ENCODE measurements around the gene CLASP2. TPM values are rescaled to one million over a fixed set of nuclear protein-coding genes. Genes with fewer than 3 reads are reported as not detected.
"Not testable (repeated sequence)": the region's sequence is repeated elsewhere in the genome, so short reads cannot be mapped to it uniquely, and the experiment has no call there.

Gene CLASP2
- total and polyA plus RNA-seq, 5 donors, result 15.8 to 77.1 (median 65.3) TPM

DNA sequence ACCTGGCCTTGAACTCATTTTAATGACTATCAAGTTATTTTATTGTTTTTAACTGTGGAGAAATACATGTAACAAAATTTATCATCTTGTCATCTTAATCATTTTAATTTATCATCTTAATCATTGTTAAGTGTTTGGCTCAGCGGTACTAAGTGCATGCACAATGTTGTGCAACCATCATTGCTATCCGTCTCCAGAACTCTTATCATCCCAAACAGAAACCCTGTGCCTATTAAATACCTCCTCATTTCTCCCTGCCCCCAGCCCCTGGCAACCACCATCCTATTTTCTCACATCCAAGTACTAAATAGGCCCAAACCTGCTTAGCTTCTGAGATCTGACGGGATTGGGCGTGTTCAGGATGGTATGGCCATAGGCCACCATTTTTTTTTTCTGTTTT, 226.3 kb downstream of the CLASP2 start:
- no peaks in the 10 kb centered on the region for H3K27me3 ChIP-seq (ENCODE audit: control insufficient read depth, insufficient read depth)

DNA sequence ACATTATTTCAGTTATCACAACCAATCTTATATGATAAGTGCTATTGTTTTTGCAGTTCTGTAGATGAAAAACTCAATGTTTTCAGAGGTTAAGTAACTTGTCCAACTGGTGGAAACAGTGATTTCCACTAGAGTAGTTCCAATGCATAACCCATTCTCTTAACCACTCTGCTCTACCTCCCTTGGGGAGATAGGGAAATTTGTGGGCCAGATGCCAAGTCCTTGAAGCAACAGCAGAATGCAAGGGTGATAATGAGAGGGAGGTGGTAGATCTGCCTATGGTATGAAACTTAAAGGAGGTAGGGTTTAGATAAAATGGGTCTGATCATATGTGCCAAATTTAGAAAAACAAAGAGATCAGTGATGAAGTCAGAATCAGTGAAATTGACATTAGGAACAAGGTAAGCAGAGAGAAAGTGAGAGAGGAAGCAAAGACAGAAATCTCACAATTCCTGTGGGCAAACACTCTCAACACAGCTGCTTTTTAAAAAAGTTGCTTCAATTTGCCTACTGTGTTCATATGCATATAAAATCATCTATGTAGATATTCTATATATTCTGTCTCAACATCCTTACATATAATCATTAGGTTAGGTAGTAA, 227.3 kb downstream of the CLASP2 start:
- Histone ChIP-seq H3K4me1 (ENCODE audit: control insufficient read depth, insufficient read depth, low read length) (peaks cover 1% of the 10 kb centered on the region), H3K9me3 (ENCODE audit: control insufficient read depth, low read length) (no peaks in the 10 kb centered on the region), H3K4me3 (ENCODE audit: low read length) (no peak overlapping the region), H3K27ac (ENCODE audit: low read length) (no peak overlapping the region), H3K27me3 (ENCODE audit: control insufficient read depth, insufficient read depth) (no peaks in the 10 kb centered on the region)
- ATAC-seq (no peak), DNase-seq (no peak)
- intact Hi-C loops (cut with DNase I), result no loop called here

More for the DNA sequence above, 226.3 kb downstream of the CLASP2 start:
- Histone ChIP-seq H3K4me1 (ENCODE audit: control insufficient read depth, insufficient read depth, low read length) (peaks cover 1% of the 10 kb centered on the region), H3K27ac (ENCODE audit: low read length) (no peak overlapping the region), H3K4me3 (ENCODE audit: low read length) (no peak overlapping the region), H3K9me3 (ENCODE audit: control insufficient read depth, low read length) (no peaks in the 10 kb centered on the region)
- no peak for ATAC-seq
- intact Hi-C loops (cut with DNase I), result no loop called here
- no peak for DNase-seq
- 95% methylated on average over 4 of the region's 4 CpGs for WGBS

DNA sequence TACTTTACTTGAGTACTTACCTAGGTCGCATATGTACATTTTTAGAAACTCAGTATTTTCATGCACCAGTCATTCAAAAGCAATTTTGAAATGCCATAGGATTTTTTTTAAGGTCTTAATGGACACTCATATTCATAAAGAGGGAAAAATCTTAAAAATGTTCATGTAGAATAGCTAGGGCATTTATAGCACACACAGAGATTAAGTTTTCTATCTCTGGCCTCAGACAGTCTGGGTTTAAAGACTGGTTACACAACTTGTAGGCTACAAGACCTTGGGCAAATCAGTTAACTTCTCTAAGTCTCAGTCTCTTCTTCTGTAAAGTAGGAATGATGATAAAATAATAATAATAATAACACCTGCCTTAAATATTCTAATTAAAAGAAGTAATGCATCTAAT, 229.4 kb downstream of the CLASP2 start:
- no peak for ATAC-seq

DNA sequence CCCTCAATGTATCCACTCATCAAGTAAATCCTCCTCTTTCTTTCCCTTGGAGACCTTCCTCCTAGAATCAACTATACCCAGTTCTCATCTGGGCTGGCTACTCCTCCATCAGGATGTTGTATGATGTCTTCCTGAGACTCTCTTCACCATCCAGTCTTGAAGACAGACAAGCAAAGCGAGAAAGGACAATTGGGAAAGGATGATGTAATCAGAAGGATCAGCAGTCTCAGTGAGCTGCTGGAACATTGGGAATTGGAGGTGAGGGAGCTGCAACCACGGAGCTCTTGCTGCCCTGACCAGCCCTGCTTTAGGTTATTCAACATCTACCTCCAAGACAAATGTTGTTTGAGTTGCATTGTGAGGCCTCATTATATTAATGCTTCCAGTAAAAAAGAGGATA, 229.8 kb downstream of the CLASP2 start:
- intact Hi-C loops (cut with DNase I), result no loop called here
- no peak overlapping the region for H3K4me3 ChIP-seq (ENCODE audit: low read length)

More for the DNA sequence above, 229.4 kb downstream of the CLASP2 start:
- intact Hi-C loops (cut with DNase I), result no loop called here
- WGBS, result 93% methylated on average over 1 of the region's 1 CpG
- H3K27ac ChIP-seq (ENCODE audit: low read length), result no peak overlapping the region
- H3K4me3 ChIP-seq (ENCODE audit: low read length), result no peak overlapping the region
- DNase-seq, result no peak
- no peaks in the 10 kb centered on the region for H3K9me3 ChIP-seq (ENCODE audit: control insufficient read depth, low read length)
- peaks cover 1% of the 10 kb centered on the region for H3K4me1 ChIP-seq (ENCODE audit: control insufficient read depth, insufficient read depth, low read length)
- H3K27me3 ChIP-seq (ENCODE audit: control insufficient read depth, insufficient read depth), result no peaks in the 10 kb centered on the region

DNA sequence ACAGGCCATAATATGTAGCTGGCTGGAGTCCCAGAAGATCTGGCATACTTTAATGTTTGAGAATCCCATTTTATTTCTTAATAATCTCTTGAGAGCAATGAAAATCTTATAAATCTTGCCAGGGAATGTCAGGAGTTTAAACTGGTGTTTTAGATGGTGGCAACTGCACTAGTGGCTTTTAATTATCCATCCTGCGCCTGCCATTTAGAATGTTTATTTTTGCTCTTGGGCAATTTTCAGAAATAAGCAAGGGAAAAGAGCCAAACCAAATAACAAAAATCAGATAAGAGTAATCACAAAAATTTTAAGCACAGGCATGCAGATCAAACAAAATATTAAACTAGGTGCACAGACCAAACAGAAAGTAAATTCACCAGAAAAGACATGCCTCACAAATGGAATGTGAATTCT, 235.9 kb downstream of the CLASP2 start:
- no peaks in the 10 kb centered on the region for H3K4me1 ChIP-seq (ENCODE audit: control insufficient read depth, insufficient read depth, low read length)
- intact Hi-C loops (cut with DNase I), result no loop called here
- H3K27me3 ChIP-seq (ENCODE audit: control insufficient read depth, insufficient read depth), result no peaks in the 10 kb centered on the region
- DNase-seq (no peak), ATAC-seq (no peak)
- no peak overlapping the region for H3K27ac ChIP-seq (ENCODE audit: low read length)
- WGBS, result 78% methylated on average over 1 of the region's 1 CpG
- no peak overlapping the region for H3K4me3 ChIP-seq (ENCODE audit: low read length)
- no peaks in the 10 kb centered on the region for H3K9me3 ChIP-seq (ENCODE audit: control insufficient read depth, low read length)

More for the DNA sequence above, 229.8 kb downstream of the CLASP2 start:
- DNase-seq, result no peak
- Histone ChIP-seq H3K9me3 (ENCODE audit: control insufficient read depth, low read length) (no peaks in the 10 kb centered on the region), H3K4me1 (ENCODE audit: control insufficient read depth, insufficient read depth, low read length) (peaks cover 1% of the 10 kb centered on the region), H3K27ac (ENCODE audit: low read length) (no peak overlapping the region), H3K27me3 (ENCODE audit: control insufficient read depth, insufficient read depth) (no peaks in the 10 kb centered on the region)
- ATAC-seq, result no peak
- 88% methylated on average over 2 of the region's 2 CpGs for WGBS

DNA sequence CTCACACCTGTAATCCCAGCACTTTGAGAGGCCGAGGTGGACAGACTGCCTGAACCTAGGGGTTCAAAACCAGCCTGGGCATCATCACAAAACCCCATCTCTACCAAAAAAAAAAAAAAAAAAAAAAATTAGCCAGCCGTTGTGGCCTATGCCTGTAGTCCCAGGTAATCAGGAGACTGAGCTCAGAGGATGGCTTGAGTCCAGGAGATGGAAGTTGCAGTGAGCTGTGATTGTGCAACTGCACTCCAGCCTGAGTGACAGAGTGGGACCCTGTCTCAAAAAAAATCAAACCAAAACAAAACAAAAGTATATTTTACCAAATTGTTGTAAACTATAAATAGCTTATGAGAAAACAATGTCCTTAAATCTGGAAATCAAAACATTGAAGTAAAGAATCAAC, 243.2 kb downstream of the CLASP2 start:
- H3K9me3 ChIP-seq (ENCODE audit: control insufficient read depth, low read length), result no peaks in the 10 kb centered on the region
- H3K27me3 ChIP-seq (ENCODE audit: control insufficient read depth, insufficient read depth), result no peaks in the 10 kb centered on the region
- DNase-seq, result no peak
- H3K4me3 ChIP-seq (ENCODE audit: low read length), result no peak overlapping the region
- ATAC-seq, result no peak
- 77% methylated on average over 2 of the region's 2 CpGs for WGBS
- no peak overlapping the region for H3K27ac ChIP-seq (ENCODE audit: low read length)
- intact Hi-C loops (cut with DNase I), result no loop called here
- no peaks in the 10 kb centered on the region for H3K4me1 ChIP-seq (ENCODE audit: control insufficient read depth, insufficient read depth, low read length)

DNA sequence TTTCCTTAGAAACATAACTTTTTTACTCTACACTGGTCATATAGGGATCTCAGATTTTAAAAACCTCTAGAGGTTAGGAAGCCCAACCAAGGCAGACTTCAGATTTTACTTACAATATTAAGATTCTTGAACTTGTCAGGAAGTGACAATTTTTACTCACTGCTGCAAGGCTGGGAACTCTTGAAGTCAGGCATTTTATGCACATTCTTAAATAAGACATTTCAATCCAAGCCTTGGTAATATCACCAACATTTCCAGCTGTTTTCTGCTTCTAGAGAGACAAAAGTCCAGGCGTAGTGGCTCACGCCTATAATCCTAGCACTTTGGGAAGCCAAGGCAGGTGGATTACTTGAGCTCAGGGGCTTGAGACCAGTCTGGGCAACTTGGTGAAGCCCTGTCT, 244.2 kb downstream of the CLASP2 start:
- DNase-seq, result no peak
- no peaks in the 10 kb centered on the region for H3K4me1 ChIP-seq (ENCODE audit: control insufficient read depth, insufficient read depth, low read length)
- WGBS, result 94% methylated on average over 2 of the region's 2 CpGs
- H3K9me3 ChIP-seq (ENCODE audit: control insufficient read depth, low read length), result no peaks in the 10 kb centered on the region
- intact Hi-C loops (cut with DNase I), result no loop called here
- no peak for ATAC-seq
- no peak overlapping the region for H3K27ac ChIP-seq (ENCODE audit: low read length)
- H3K4me3 ChIP-seq (ENCODE audit: low read length), result no peak overlapping the region
- H3K27me3 ChIP-seq (ENCODE audit: control insufficient read depth, insufficient read depth), result no peaks in the 10 kb centered on the region

DNA sequence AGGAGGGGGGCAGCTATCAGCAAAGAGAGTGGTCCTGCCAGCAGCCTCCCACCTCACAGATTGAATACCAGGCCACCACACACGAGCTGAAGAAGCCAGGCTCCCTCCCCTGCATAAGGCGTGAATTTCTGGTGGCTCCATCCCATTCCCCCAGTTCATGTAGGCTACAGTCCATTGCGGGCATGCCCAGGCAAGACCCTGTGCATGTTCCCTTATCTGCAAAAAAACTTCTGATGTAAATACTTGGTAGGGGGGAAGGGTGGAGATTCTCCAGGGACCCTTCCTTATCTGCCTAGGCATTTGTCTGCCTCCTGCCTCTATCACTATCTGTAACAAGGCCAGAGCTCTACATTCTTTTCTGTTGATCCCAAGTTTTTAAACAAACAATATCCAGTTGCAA, 250.3 kb downstream of the CLASP2 start:
- ATAC-seq (no peak), DNase-seq (no peak)
- WGBS, result 83% methylated on average over 3 of the region's 3 CpGs
- no peaks in the 10 kb centered on the region for H3K4me1 ChIP-seq (ENCODE audit: control insufficient read depth, insufficient read depth, low read length)
- no peaks in the 10 kb centered on the region for H3K9me3 ChIP-seq (ENCODE audit: control insufficient read depth, low read length)
- H3K4me3 ChIP-seq (ENCODE audit: low read length), result no peak overlapping the region
- H3K27me3 ChIP-seq (ENCODE audit: control insufficient read depth, insufficient read depth), result no peaks in the 10 kb centered on the region
- intact Hi-C loops (cut with DNase I), result no loop called here
- no peak overlapping the region for H3K27ac ChIP-seq (ENCODE audit: low read length)

DNA sequence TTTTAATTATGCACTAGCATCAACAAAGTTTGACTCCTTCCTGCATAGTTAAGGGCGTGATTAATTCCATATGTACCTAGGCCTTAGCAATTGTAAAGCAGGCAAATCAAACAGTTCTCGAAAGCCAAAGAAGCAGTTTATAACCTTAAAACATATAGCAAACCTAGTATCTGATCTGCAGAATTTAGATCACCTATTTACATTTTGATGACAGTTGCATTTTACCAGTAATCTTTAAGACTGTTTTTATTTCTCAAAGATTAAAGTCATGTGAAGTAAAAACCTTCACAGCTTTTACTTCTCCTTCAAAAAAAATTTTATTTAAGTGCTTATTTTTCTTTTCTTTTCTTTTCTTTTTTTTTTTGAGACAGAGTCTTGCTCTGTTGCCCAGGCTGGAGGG, 257.0 kb downstream of the CLASP2 start:
- intact Hi-C loops (cut with DNase I), result no loop called here
- Histone ChIP-seq H3K27me3 (ENCODE audit: control insufficient read depth, insufficient read depth) (no peaks in the 10 kb centered on the region), H3K9me3 (ENCODE audit: control insufficient read depth, low read length) (no peaks in the 10 kb centered on the region), H3K27ac (ENCODE audit: low read length) (no peak overlapping the region), H3K4me1 (ENCODE audit: control insufficient read depth, insufficient read depth, low read length) (no peaks in the 10 kb centered on the region), H3K4me3 (ENCODE audit: low read length) (no peak overlapping the region)
- ATAC-seq (no peak), DNase-seq (no peak)
- WGBS, result 96% methylated on average over 2 of the region's 2 CpGs

DNA sequence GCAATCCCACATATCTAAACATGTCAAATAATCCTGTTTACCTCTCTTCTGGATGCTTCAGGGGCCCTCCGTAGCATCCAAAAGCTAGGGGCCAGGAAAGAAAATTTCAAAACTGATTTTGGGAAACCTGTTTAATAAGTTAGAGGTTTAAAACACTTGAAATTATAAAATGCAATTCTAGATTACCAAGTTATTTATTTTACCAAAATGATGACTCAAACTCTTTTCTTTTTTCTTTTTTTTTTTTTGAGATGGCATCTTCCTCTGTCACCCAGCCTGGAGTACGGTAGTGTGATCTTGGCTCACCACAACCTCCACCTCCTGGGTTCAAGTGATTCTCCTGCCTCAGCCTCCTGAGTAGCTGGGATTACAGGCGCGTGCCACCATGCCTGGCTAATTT, 258.5 kb downstream of the CLASP2 start:
- DNase-seq; H3K27ac ChIP-seq (ENCODE audit: low read length); intact Hi-C loops (cut with DNase I); H3K9me3 ChIP-seq (ENCODE audit: control insufficient read depth, low read length); H3K4me1 ChIP-seq (ENCODE audit: control insufficient read depth, insufficient read depth, low read length); ATAC-seq; H3K27me3 ChIP-seq (ENCODE audit: control insufficient read depth, insufficient read depth); H3K4me3 ChIP-seq (ENCODE audit: low read length): not testable (repeated sequence)
- 96% methylated on average over 4 of the region's 4 CpGs for whole genome bisulfite sequencing

DNA sequence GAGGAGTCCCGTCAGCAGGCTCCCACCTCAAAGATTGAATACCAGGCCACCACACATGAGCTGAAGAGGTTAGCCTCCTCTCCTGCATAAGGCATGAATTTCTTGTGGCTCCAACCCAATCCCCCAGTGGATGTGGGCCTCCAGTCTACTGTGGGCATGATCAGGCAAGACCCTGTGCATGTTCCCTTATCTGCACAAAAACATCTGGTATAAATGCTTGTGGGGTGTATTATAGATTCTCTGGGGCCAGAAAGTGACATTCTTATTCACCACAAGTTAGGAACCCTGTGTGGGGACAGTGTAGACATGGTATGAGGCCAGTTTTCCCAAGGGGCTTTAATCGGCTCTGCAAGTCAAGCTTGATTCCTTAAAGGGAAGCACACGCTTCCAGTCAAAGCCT, 259.6 kb downstream of the CLASP2 start:
- Histone ChIP-seq H3K4me1 (ENCODE audit: control insufficient read depth, insufficient read depth, low read length) (no peaks in the 10 kb centered on the region), H3K27me3 (ENCODE audit: control insufficient read depth, insufficient read depth) (no peaks in the 10 kb centered on the region), H3K4me3 (ENCODE audit: low read length) (no peak overlapping the region), H3K27ac (ENCODE audit: low read length) (no peak overlapping the region), H3K9me3 (ENCODE audit: control insufficient read depth, low read length) (no peaks in the 10 kb centered on the region)
- ATAC-seq (no peak), DNase-seq (no peak)
- intact Hi-C loops (cut with DNase I), result no loop called here
- 80% methylated on average over 3 of the region's 3 CpGs for WGBS

DNA sequence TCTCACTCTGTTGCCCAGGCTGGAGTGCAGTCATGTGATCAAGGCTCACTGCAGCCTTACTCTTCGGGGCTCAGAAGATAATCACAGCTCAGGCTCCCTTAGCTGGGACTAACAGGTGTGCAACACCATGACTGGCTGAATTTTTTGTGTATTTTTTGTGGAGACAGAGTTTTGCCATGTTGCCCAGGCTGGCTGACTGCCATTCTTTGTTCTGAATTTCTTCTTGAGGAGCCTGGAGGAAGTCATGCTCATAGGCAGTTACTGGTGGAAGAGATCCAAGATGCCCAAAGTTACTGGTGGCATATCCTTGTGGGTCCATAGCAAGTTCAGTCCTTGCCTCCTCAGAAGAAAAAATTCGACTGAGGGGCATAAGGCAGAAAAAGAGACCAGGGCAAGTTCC, 261.3 kb downstream of the CLASP2 start:
- Histone ChIP-seq H3K27me3 (ENCODE audit: control insufficient read depth, insufficient read depth) (no peaks in the 10 kb centered on the region), H3K27ac (ENCODE audit: low read length) (no peak overlapping the region), H3K4me3 (ENCODE audit: low read length) (no peak overlapping the region), H3K4me1 (ENCODE audit: control insufficient read depth, insufficient read depth, low read length) (no peaks in the 10 kb centered on the region), H3K9me3 (ENCODE audit: control insufficient read depth, low read length) (no peaks in the 10 kb centered on the region)
- intact Hi-C loops (cut with DNase I), result no loop called here
- 88% methylated on average over 2 of the region's 2 CpGs for WGBS
- DNase-seq, result no peak
- ATAC-seq, result no peak

Measured in right cardiac atrium (tissue), 5 donors.